WERI-Rb-1 (cell line): ENCODE data around the gene KLHL5.
"Not testable (repeated sequence)": the region's sequence is repeated elsewhere in the genome, so short reads cannot be mapped to it uniquely, and the experiment has no call there.

Source experiments
- DNase-seq: peaks from one replicate; pipeline ENCODE4 v3.0.0-alpha.2; 2020
- H3K27ac ChIP-seq: fragments of 250-450 bp; sonication (Bioruptor Pico); 2 replicates; pipeline ENCODE4 v1.5.1; 2020; ENCODE audit warnings: mild to moderate bottlenecking, moderate library complexity
- H3K27me3 ChIP-seq: fragments of 250-450 bp; sonication (Bioruptor Pico); 2 replicates; pipeline ENCODE4 v1.5.1; 2021; ENCODE audit warnings: mild to moderate bottlenecking, low read depth, moderate library complexity; ENCODE audit not compliant: insufficient read depth, severe bottlenecking
- H3K36me3 ChIP-seq: fragments of 250-450 bp; sonication (Bioruptor Pico); 2 replicates; pipeline ENCODE4 v1.5.1; 2020; ENCODE audit warnings: mild to moderate bottlenecking, moderate library complexity
- H3K4me3 ChIP-seq: 2 replicates; pipeline ENCODE4 v1.5.1; 2011; ENCODE audit warnings: low read depth, mild to moderate bottlenecking, control low read depth, low read length
- H3K9me3 ChIP-seq: fragments of 250-450 bp; sonication (Bioruptor Pico); 2 replicates; pipeline ENCODE4 v1.5.1; 2021; ENCODE audit warnings: mild to moderate bottlenecking, moderate library complexity; ENCODE audit not compliant: severe bottlenecking
- TF ChIP-seq, protein P1 (sequence below): IDR thresholded peaks from 2 replicates; pipeline ENCODE4 v1.5.1; 2011; ENCODE audit warnings: low read depth, mild to moderate bottlenecking, control low read depth, inconsistent platforms, low read length

Gene KLHL5

GRCh38 chr4:39124885-39125599 is 63.0 kb downstream of the KLHL5 start:
- no peak for DNase-seq
- TF ChIP-seq, protein P1, sequence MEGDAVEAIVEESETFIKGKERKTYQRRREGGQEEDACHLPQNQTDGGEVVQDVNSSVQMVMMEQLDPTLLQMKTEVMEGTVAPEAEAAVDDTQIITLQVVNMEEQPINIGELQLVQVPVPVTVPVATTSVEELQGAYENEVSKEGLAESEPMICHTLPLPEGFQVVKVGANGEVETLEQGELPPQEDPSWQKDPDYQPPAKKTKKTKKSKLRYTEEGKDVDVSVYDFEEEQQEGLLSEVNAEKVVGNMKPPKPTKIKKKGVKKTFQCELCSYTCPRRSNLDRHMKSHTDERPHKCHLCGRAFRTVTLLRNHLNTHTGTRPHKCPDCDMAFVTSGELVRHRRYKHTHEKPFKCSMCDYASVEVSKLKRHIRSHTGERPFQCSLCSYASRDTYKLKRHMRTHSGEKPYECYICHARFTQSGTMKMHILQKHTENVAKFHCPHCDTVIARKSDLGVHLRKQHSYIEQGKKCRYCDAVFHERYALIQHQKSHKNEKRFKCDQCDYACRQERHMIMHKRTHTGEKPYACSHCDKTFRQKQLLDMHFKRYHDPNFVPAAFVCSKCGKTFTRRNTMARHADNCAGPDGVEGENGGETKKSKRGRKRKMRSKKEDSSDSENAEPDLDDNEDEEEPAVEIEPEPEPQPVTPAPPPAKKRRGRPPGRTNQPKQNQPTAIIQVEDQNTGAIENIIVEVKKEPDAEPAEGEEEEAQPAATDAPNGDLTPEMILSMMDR, result no peak
- no peak overlapping the region for H3K4me3 ChIP-seq

GRCh38 chr4:39125600-39125985 is 63.6 kb downstream of the KLHL5 start:
- H3K27ac ChIP-seq, result no peak overlapping the region
- TF ChIP-seq, protein P1, result no peak
- H3K4me3 ChIP-seq, result no peak overlapping the region
- no peak for DNase-seq
- H3K36me3 ChIP-seq, result no peaks in the 10 kb centered on the region
- H3K27me3 ChIP-seq, result no peaks in the 10 kb centered on the region
- no peaks in the 10 kb centered on the region for H3K9me3 ChIP-seq

More at GRCh38 chr4:39124885-39125599, 63.0 kb downstream of the KLHL5 start:
- H3K27me3 ChIP-seq, result no peaks in the 10 kb centered on the region
- H3K27ac ChIP-seq, result no peak overlapping the region
- H3K36me3 ChIP-seq, result no peaks in the 10 kb centered on the region
- H3K9me3 ChIP-seq, result no peaks in the 10 kb centered on the region

DNA sequence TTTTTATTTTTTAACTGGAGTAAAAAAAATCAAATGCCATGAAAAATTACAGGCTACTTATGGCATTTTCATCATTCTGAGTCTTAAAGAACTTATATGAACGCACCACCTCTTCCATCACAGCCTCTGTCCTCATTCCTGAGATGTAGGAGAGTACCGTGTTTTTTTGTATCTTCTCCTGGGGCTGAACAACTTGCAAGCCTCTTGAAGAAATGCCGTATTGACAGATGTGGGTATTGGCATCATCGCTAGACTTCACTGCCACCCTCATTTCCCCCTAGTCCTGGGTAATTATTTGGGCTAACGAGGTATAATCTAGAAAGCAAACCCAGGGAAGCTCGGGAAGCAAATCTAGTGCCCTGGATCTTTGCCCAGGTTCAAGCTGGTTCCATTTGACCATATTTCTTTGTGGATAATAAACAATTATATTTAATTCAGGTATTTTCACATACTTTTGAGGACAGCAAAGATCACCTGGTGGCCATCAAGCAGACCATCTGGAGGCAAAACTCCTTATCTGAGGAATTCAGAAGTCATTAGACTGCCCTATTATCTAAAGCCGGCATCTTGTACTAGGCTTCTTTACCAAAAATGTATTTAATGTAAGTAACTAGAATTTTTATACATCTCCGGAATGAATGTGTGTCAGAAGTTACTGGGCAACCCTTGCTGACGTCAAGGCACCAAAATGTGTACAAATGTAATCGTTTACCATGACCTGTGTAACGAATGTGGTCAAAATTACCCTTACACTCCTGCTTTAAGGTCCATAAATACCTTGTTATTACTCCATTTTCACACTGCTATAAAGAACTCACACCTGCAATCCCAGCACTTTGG is 64.4 kb downstream of the KLHL5 start:
- Histone ChIP-seq H3K27ac (no peak overlapping the region), H3K36me3 (no peaks in the 10 kb centered on the region), H3K9me3 (no peaks in the 10 kb centered on the region), H3K27me3 (no peaks in the 10 kb centered on the region), H3K4me3 (no peak overlapping the region)
- DNase-seq, result no peak
- TF ChIP-seq, protein P1, result no peak

GRCh38 chr4:39133623-39134022 is 71.6 kb downstream of the KLHL5 start:
- Histone ChIP-seq H3K27ac (no peak overlapping the region), H3K36me3 (no peaks in the 10 kb centered on the region), H3K27me3 (no peaks in the 10 kb centered on the region), H3K9me3 (no peaks in the 10 kb centered on the region), H3K4me3 (no peak overlapping the region)
- DNase-seq, result no peak
- TF ChIP-seq, protein P1, result no peak

DNA sequence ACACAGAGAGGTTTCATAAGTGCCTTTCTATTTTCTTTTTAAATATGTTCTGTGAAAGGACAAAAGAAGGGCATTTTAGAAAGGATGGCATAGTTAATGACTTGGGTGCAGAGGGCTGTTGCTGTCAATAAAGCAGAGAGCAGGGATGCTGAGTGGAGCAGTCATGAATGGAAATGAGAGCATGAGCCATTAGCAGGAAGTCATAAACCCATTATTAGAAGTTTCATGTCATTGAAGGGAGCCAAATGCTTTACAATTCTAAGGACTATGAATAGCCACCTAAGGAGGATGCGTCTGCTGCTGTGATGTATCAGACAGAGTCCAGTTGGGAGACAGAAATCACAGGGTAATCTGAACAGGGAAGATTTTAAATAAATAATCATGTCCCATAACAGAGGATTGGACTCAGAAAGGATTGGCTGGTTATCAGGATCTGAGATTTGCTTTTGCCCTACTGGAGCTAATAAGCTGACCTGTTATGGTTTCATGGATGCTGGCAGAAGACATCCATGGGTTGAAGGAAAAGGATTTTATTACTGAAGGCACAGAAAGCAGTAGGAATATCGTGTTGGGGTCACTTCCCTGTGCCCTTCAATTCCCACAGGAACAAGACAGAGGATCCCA is 72.8 kb downstream of the KLHL5 start:
- TF ChIP-seq, protein P1, result no peak
- peak overlapping the region; percentile 21 for H3K4me3 ChIP-seq
- no peaks in the 10 kb centered on the region for H3K27me3 ChIP-seq
- no peaks in the 10 kb centered on the region for H3K9me3 ChIP-seq
- peak overlapping the region; percentile 21 for H3K27ac ChIP-seq
- H3K36me3 ChIP-seq, result no peaks in the 10 kb centered on the region
- no peak for DNase-seq

- not testable (repeated sequence) for DNase-seq, H3K4me3 ChIP-seq, H3K9me3 ChIP-seq, H3K36me3 ChIP-seq, H3K27ac ChIP-seq, H3K27me3 ChIP-seq
Measured at GRCh38 chr4:39138227-39138626, 76.2 kb downstream of the KLHL5 start.
